Osteoblast (primary cell): ENCODE measurements around the gene EIPR1. TPM values are rescaled to one million over a fixed set of nuclear protein-coding genes. Genes with fewer than 3 reads are reported as not detected.

Experiments
- DNase-seq: peaks from one replicate; pipeline ENCODE4 v3.0.0; 2011; ENCODE audit warnings: low spot score, mixed read lengths; ENCODE audit not compliant: insufficient read length; ENCODE audit errors: missing footprints
- H2AFZ ChIP-seq: 2 replicates; pipeline ENCODE4 v1.6.0; 2011; ENCODE audit warnings: mild to moderate bottlenecking, low read length
- H3K27ac ChIP-seq: 2 replicates; pipeline ENCODE4 v1.5.1; 2011; ENCODE audit warnings: mild to moderate bottlenecking, low read depth, low read length, moderate library complexity
- H3K27me3 ChIP-seq: 2 replicates; pipeline ENCODE4 v1.6.0; 2012; ENCODE audit warnings: mild to moderate bottlenecking, control low read depth, inconsistent platforms, low read length, moderate library complexity; ENCODE audit not compliant: insufficient read depth
- H3K36me3 ChIP-seq: 2 replicates; pipeline ENCODE4 v1.5.1; 2011; ENCODE audit warnings: mild to moderate bottlenecking, low read length, control low read depth, moderate library complexity; ENCODE audit not compliant: insufficient read depth
- H3K4me1 ChIP-seq: 2 replicates; pipeline ENCODE4 v1.5.1; 2011; ENCODE audit warnings: mild to moderate bottlenecking, low read length, control low read depth, moderate library complexity; ENCODE audit not compliant: insufficient read depth
- H3K4me2 ChIP-seq: 2 replicates; pipeline ENCODE4 v1.6.0; 2011; ENCODE audit warnings: mild to moderate bottlenecking, low read length; ENCODE audit not compliant: insufficient read depth
- H3K4me3 ChIP-seq: fragments of 200-600 bp; sonication (generic); 3 replicates; pipeline ENCODE4 v1.5.1; 2012; ENCODE audit warnings: mild to moderate bottlenecking, low read length, inconsistent platforms; ENCODE audit not compliant: insufficient read depth
- H3K79me2 ChIP-seq: 2 replicates; pipeline ENCODE4 v1.6.0; 2012; ENCODE audit warnings: mild to moderate bottlenecking, low read length, control low read depth, inconsistent platforms; ENCODE audit not compliant: insufficient read depth
- H3K9me3 ChIP-seq: 2 replicates; pipeline ENCODE4 v1.5.1; 2011; ENCODE audit warnings: low read depth, low read length, control low read depth
- H4K20me1 ChIP-seq: 2 replicates; pipeline ENCODE4 v1.6.0; 2012; ENCODE audit warnings: mild to moderate bottlenecking, low read length, control low read depth; ENCODE audit not compliant: insufficient read depth
- CTCF ChIP-seq: IDR thresholded peaks from 2 replicates; pipeline ENCODE4 v1.5.1; 2011; ENCODE audit warnings: mild to moderate bottlenecking, low read depth, low read length, moderate library complexity; ENCODE audit errors: extremely low read depth
- total RNA-seq: library from RNA; depleted of rRNA; stranded (reverse); fragments of >200 nt; gene quantifications from 2 replicates; pipeline ENCODE4 v1.2.3, GENCODE V29; 2012

EIPR1 gene
- total RNA-seq, 1 donor, result 17.7 TPM

- DNase-seq, result no peak
- H3K27me3 ChIP-seq, result no peaks in the 10 kb centered on the region
- H3K4me2 ChIP-seq, result no peak overlapping the region
- no peaks in the 10 kb centered on the region for H3K4me1 ChIP-seq
- H3K79me2 ChIP-seq, result peaks cover 47% of the 10 kb centered on the region
- no peaks in the 10 kb centered on the region for H4K20me1 ChIP-seq
- no peak for TF ChIP-seq CTCF
- H3K27ac ChIP-seq, result no peak overlapping the region
- peaks cover 19% of the 10 kb centered on the region for H3K36me3 ChIP-seq
- H3K9me3 ChIP-seq, result no peaks in the 10 kb centered on the region
- H2AFZ ChIP-seq, result no peak overlapping the region
- no peak overlapping the region for H3K4me3 ChIP-seq
Measured at GRCh38 chr2:3399829-3400228, 22.2 kb upstream of the EIPR1 start.

- Histone ChIP-seq H2AFZ (no peak overlapping the region), H4K20me1 (no peaks in the 10 kb centered on the region), H3K9me3 (no peaks in the 10 kb centered on the region), H3K4me2 (no peak overlapping the region), H3K27me3 (no peaks in the 10 kb centered on the region), H3K79me2 (peaks cover 45% of the 10 kb centered on the region), H3K36me3 (peaks cover 17% of the 10 kb centered on the region), H3K27ac (no peak overlapping the region), H3K4me1 (no peaks in the 10 kb centered on the region), H3K4me3 (no peak overlapping the region)
- no peak for TF ChIP-seq CTCF
- DNase-seq, result no peak
Measured at GRCh38 chr2:3399381-3399780, 21.8 kb upstream of the EIPR1 start.

GRCh38 chr2:3398857-3399256, 21.2 kb upstream of the EIPR1 start:
- peaks cover 44% of the 10 kb centered on the region for H3K79me2 ChIP-seq
- H3K27ac ChIP-seq, result no peak overlapping the region
- H2AFZ ChIP-seq, result no peak overlapping the region
- peaks cover 18% of the 10 kb centered on the region for H3K36me3 ChIP-seq
- no peaks in the 10 kb centered on the region for H4K20me1 ChIP-seq
- H3K4me3 ChIP-seq, result no peak overlapping the region
- no peaks in the 10 kb centered on the region for H3K4me1 ChIP-seq
- H3K9me3 ChIP-seq, result no peaks in the 10 kb centered on the region
- H3K27me3 ChIP-seq, result no peaks in the 10 kb centered on the region
- H3K4me2 ChIP-seq, result no peak overlapping the region
- no peak for DNase-seq
- TF ChIP-seq CTCF, result no peak

GRCh38 chr2:3396920-3397559, 19.4 kb upstream of the EIPR1 start:
- H3K9me3 ChIP-seq, result no peaks in the 10 kb centered on the region
- no peak for DNase-seq
- TF ChIP-seq CTCF, result no peak
- no peak overlapping the region for H3K4me3 ChIP-seq
- peaks cover 3% of the 10 kb centered on the region for H4K20me1 ChIP-seq
- peaks cover 50% of the 10 kb centered on the region for H3K79me2 ChIP-seq
- H3K4me1 ChIP-seq, result no peaks in the 10 kb centered on the region
- no peak overlapping the region for H3K4me2 ChIP-seq
- no peak overlapping the region for H3K27ac ChIP-seq
- H2AFZ ChIP-seq, result no peak overlapping the region
- H3K27me3 ChIP-seq, result no peaks in the 10 kb centered on the region
- H3K36me3 ChIP-seq, result peaks cover 28% of the 10 kb centered on the region
